ENCODE measurements around the gene CSNK1G2. TPM values are rescaled to one million over a fixed set of nuclear protein-coding genes. Genes with fewer than 3 reads are reported as not detected.

CSNK1G2 gene
- total RNA-seq, 1 experiment from 2014 or later, result 78.0 TPM

- Histone ChIP-seq H3K4me3 (no peak overlapping the region), H3K4me1 (peaks cover 14% of the 10 kb centered on the region), H3K27ac (no peak overlapping the region), H3K9me3 (replicated peaks) (no peaks in the 10 kb centered on the region), H3K27me3 (no peaks in the 10 kb centered on the region), H3K36me3 (peaks cover 14% of the 10 kb centered on the region)
- no peak for DNase-seq
These were observed 29.0 kb upstream of the CSNK1G2 start for GRCh38 chr19:1911995-1912394.

- DNase-seq, result no peak
- no peaks in the 10 kb centered on the region for H3K9me3 ChIP-seq (replicated peaks)
- H3K36me3 ChIP-seq, result peaks cover 14% of the 10 kb centered on the region
- no peak overlapping the region for H3K4me3 ChIP-seq
- no peak overlapping the region for H3K27ac ChIP-seq
- no peaks in the 10 kb centered on the region for H3K27me3 ChIP-seq
- H3K4me1 ChIP-seq, result peaks cover 14% of the 10 kb centered on the region
These were observed 28.0 kb upstream of the CSNK1G2 start for GRCh38 chr19:1912760-1913505.

- Histone ChIP-seq H3K27me3 (no peaks in the 10 kb centered on the region), H3K9me3 (replicated peaks) (no peaks in the 10 kb centered on the region), H3K27ac (no peak overlapping the region), H3K4me3 (no peak overlapping the region), H3K4me1 (peaks cover 10% of the 10 kb centered on the region; the same call in 1 of the 2 replicates), H3K36me3 (peaks cover 14% of the 10 kb centered on the region)
- no peak for DNase-seq
These were observed 27.0 kb upstream of the CSNK1G2 start for GRCh38 chr19:1913781-1914577.

- Histone ChIP-seq H3K27me3 (no peaks in the 10 kb centered on the region), H3K4me3 (no peak overlapping the region), H3K27ac (no peak overlapping the region), H3K4me1 (peaks cover 4% of the 10 kb centered on the region; the same call in 1 of the 2 replicates), H3K9me3 (replicated peaks) (no peaks in the 10 kb centered on the region), H3K36me3 (peaks cover 14% of the 10 kb centered on the region)
- no peak for DNase-seq
These were observed 26.1 kb upstream of the CSNK1G2 start for GRCh38 chr19:1914826-1915341.

- Histone ChIP-seq H3K4me1 (no peaks in the 10 kb centered on the region), H3K4me3 (no peak overlapping the region), H3K9me3 (replicated peaks) (no peaks in the 10 kb centered on the region), H3K27ac (no peak overlapping the region), H3K36me3 (peaks cover 6% of the 10 kb centered on the region; the same call in 1 of the 2 replicates), H3K27me3 (no peaks in the 10 kb centered on the region)
- no peak for DNase-seq
These were observed 23.8 kb upstream of the CSNK1G2 start for GRCh38 chr19:1917146-1917545.

GRCh38 chr19:1917926-1918325, 23.0 kb upstream of the CSNK1G2 start:
- DNase-seq, result no peak
- no peaks in the 10 kb centered on the region for H3K9me3 ChIP-seq (replicated peaks)
- no peaks in the 10 kb centered on the region for H3K4me1 ChIP-seq
- no peaks in the 10 kb centered on the region for H3K27me3 ChIP-seq
- H3K27ac ChIP-seq, result no peak overlapping the region
- H3K4me3 ChIP-seq, result no peak overlapping the region
- H3K36me3 ChIP-seq, result peaks cover 11% of the 10 kb centered on the region

- H3K27ac ChIP-seq, result no peak overlapping the region
- H3K9me3 ChIP-seq (replicated peaks), result no peaks in the 10 kb centered on the region
- no peaks in the 10 kb centered on the region for H3K4me1 ChIP-seq
- no peak overlapping the region for H3K4me3 ChIP-seq
- H3K27me3 ChIP-seq, result no peaks in the 10 kb centered on the region
- no peak for DNase-seq
- peaks cover 8% of the 10 kb centered on the region; the same call in 1 of the 2 replicates for H3K36me3 ChIP-seq
These were observed 22.0 kb upstream of the CSNK1G2 start for GRCh38 chr19:1918975-1919374.

GRCh38 chr19:1920644-1921043, 20.3 kb upstream of the CSNK1G2 start:
- no peak for DNase-seq
- Histone ChIP-seq H3K9me3 (replicated peaks) (no peaks in the 10 kb centered on the region), H3K4me3 (no peak overlapping the region), H3K27ac (no peak overlapping the region), H3K36me3 (peaks cover 8% of the 10 kb centered on the region; the same call in 1 of the 2 replicates), H3K4me1 (no peaks in the 10 kb centered on the region), H3K27me3 (no peaks in the 10 kb centered on the region)

GRCh38 chr19:1921326-1921725, 19.6 kb upstream of the CSNK1G2 start:
- H3K27ac ChIP-seq, result no peak overlapping the region
- no peaks in the 10 kb centered on the region for H3K4me1 ChIP-seq
- H3K4me3 ChIP-seq, result no peak overlapping the region
- DNase-seq, result no peak
- H3K36me3 ChIP-seq, result peaks cover 8% of the 10 kb centered on the region; the same call in 1 of the 2 replicates
- no peaks in the 10 kb centered on the region for H3K9me3 ChIP-seq (replicated peaks)
- H3K27me3 ChIP-seq, result no peaks in the 10 kb centered on the region

- H3K4me1 ChIP-seq, result no peaks in the 10 kb centered on the region
- H3K36me3 ChIP-seq, result peaks cover 8% of the 10 kb centered on the region; the same call in 1 of the 2 replicates
- no peak for DNase-seq
- H3K4me3 ChIP-seq, result no peak overlapping the region
- no peak overlapping the region for H3K27ac ChIP-seq
- no peaks in the 10 kb centered on the region for H3K9me3 ChIP-seq (replicated peaks)
- no peaks in the 10 kb centered on the region for H3K27me3 ChIP-seq
These were observed 19.1 kb upstream of the CSNK1G2 start for GRCh38 chr19:1921825-1922224.

- Histone ChIP-seq H3K4me1 (no peaks in the 10 kb centered on the region), H3K36me3 (peaks cover 8% of the 10 kb centered on the region; the same call in 1 of the 2 replicates), H3K9me3 (replicated peaks) (no peaks in the 10 kb centered on the region), H3K27ac (no peak overlapping the region), H3K27me3 (no peaks in the 10 kb centered on the region), H3K4me3 (no peak overlapping the region)
- no peak for DNase-seq
These were observed 18.2 kb upstream of the CSNK1G2 start for GRCh38 chr19:1922803-1923202.

- H3K27me3 ChIP-seq, result no peaks in the 10 kb centered on the region
- H3K4me1 ChIP-seq, result no peaks in the 10 kb centered on the region
- H3K4me3 ChIP-seq, result no peak overlapping the region
- no peak for DNase-seq
- no peak overlapping the region for H3K27ac ChIP-seq
- H3K9me3 ChIP-seq (replicated peaks), result no peaks in the 10 kb centered on the region
- H3K36me3 ChIP-seq, result peaks cover 8% of the 10 kb centered on the region; the same call in 1 of the 2 replicates
These were observed 17.7 kb upstream of the CSNK1G2 start for GRCh38 chr19:1923319-1923718.

GRCh38 chr19:1924320-1924961, 16.5 kb upstream of the CSNK1G2 start:
- 0 out of 2 replicates have a peak, but pooled peaks cover 2% of the 10 kb centered on the region for H3K27me3 ChIP-seq
- no peaks in the 10 kb centered on the region for H3K4me1 ChIP-seq

GRCh38 chr19:1925544-1925943, 15.4 kb upstream of the CSNK1G2 start:
- Histone ChIP-seq H3K27me3 (0 out of 2 replicates have a peak, but pooled peaks cover 2% of the 10 kb centered on the region), H3K4me3 (no peak overlapping the region), H3K4me1 (no peaks in the 10 kb centered on the region; the same call in 1 of the 2 replicates), H3K27ac (no peak overlapping the region), H3K9me3 (replicated peaks) (no peaks in the 10 kb centered on the region), H3K36me3 (peaks cover 8% of the 10 kb centered on the region; the same call in 1 of the 2 replicates)
- DNase-seq, result no peak

More at GRCh38 chr19:1924320-1924961, 16.5 kb upstream of the CSNK1G2 start:
- Histone ChIP-seq H3K4me3 (no peak overlapping the region), H3K36me3 (peaks cover 8% of the 10 kb centered on the region; the same call in 1 of the 2 replicates), H3K27ac (no peak overlapping the region), H3K9me3 (replicated peaks) (no peaks in the 10 kb centered on the region)
- no peak for DNase-seq
